GM11168 (cell line): ENCODE results near the gene TGM6.

ENCODE experiments used
- in situ Hi-C: fragments of 300-500 bp; cut with MboI; formaldehyde crosslinking; loops from one replicate; pipeline ENCODE4 v1.12.0; 2022; ENCODE audit warnings: low sequenced_read_pairs; ENCODE audit not compliant: unreplicated experiment

The TGM6 gene

GRCh38 chr20:2475850-2476741 lies 95.4 kb downstream of the TGM6 start:
- in situ Hi-C loops = no loop called here

- in situ Hi-C loops = no loop called here
Observed at GRCh38 chr20:2476742-2477615, 96.3 kb downstream of the TGM6 start.

- in situ Hi-C loops = no loop called here
Observed at GRCh38 chr20:2480381-2480780, 99.7 kb downstream of the TGM6 start.
